GM18511 (cell line): Measurements from ENCODE around the gene BRMS1.
"Not testable (repeated sequence)": the region's sequence is repeated elsewhere in the genome, so short reads cannot be mapped to it uniquely, and the experiment has no call there.

Source experiments
- ATAC-seq: cut with Tn5 transposase; IDR thresholded peaks from one replicate; pipeline ENCODE4 v1.9.1; 2021; ENCODE audit warnings: mild to moderate bottlenecking, moderate library complexity; ENCODE audit not compliant: unreplicated experiment

Gene BRMS1

DNA sequence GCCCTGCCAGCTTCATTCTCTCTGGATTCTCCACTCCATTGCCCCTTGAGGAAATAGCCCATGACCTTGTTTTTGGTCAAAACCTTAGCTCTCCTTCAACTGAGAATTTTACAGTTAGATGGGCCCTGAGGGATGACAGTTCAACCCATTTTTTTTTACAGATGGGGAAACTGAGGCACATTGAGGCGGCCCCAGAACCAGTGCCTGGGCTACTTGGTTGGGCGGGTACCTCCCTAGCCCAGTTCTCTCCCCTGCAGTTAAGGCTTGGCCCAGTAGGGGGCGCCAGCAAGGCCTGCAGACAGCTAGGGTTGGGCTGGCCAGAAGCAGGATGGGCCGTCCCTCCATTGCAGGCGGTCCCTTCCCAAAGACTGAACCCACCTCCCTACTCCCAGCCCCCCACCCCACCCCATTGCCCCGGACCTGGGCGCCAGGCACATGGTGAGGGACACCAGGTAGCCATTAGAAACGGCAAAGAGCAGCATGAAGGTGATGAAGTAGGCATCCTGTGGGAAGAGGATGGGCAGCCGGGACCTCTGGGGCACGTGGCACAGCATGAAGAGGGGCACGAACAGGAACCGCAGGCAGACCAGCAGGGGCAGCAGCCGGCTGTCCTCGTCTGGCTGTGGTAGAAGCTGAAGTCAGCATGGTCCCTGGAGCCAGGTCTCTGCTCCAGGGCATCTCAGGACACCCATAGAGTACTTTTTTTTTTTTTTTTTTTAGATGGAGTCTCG lies 19.1 kb upstream of the BRMS1 start:
- ATAC-seq = no peak

DNA sequence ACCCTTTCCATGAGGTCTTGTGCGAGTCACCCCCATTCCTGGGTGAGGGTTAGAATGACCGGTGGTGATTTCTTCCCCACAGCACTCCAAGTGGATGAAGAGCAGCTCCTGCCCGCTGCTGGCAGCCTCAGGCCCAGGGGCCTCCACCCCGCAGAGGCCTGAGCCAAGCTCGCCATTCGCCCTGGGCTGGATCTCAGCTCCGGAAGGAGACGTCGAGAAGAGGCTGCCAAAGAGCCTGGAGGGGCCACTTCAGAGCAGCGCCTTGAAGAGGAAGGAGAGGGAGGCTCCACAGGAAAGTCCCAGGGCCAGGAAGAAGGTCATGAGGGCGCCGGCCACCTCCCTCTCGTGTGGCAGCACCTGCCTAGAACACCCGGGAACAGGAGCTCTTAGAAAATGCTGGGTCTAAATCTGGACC lies 18.3 kb upstream of the BRMS1 start:
- no peak for ATAC-seq

DNA sequence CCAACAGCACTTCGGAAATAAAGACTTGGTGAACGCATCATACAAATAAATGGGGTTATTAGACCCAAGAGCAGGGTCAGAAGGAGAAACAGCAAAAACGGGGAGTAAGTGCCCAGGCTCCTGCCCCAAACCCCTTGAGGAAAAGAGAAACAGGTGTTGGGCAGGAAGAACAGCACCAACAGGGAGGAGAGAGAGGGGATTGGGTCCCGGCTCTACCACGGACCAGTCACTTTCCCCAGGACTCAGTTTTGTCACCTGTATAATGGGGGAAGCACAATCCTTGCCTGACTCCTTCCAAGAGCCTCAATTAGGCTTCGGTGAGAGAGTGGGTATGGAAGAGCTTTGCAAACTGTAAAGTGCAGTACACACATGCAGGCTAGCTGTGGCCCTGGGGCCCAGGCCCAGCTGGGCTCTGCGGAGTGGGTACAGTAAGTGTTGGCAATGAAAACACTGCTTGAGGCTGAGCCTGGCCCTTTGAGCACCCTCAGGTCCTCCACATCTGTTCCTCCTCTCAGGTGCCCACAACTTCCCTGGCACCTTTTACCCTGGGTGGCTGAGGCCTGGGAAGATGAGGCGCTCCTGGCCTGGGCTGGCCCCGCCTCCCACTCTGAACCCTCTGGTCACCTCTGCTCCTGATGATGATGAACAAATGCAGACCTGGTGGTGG lies 17.7 kb upstream of the BRMS1 start:
- no peak for ATAC-seq

DNA sequence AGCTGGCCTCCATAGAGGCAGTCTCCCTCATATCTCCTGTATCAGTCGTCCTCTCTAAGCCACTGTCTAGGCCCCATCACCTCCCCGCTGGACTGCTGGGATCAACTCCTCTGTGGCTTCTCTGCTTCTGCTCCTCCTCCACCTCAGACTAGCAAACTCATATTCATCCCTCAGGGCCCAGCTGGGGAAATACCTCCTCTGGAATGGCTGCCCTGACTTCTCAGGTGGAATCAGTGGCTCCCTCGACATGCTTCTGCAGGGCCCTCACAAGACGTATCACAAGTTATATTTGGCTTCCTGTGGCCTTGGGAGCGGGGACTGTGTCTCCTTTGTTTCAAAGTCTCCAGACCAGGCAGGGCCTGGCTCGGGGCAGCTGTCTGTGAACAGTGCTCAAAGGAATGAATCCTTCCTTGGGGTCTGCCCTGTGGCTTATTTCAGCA lies 16.6 kb upstream of the BRMS1 start:
- no peak for ATAC-seq

DNA sequence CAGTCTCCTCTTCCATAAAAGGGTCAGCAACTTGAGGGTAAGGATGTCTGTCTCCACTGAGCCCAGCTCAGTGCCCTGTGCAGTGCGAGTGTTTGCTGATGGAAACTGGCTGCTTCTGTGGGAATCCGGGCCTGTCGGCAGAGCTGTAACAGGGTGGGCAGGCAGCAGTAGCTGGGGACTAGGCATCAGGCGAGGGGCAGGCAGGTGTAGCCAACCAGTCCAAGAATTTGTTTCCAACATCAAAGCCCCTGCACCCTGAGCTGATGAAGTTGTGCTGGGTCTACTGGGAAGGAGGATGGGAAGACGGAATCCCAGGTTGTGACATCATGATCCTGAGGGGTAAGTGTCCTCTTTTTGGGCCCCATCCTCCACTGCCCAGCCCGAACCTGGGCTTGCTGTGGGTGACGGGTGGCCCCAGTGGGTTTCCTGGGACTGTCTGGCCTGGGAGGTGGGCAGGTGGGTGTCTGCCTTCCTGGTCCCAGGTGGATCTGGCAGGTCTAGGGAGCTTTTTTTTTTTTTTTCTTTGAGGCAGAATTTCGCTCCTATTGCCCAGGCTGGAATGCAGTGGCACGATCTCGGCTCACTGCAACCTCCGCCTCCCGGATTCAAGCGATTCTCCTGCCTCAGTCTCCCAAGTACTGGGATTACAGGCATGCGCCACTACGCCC lies 15.6 kb upstream of the BRMS1 start:
- ATAC-seq = no peak

DNA sequence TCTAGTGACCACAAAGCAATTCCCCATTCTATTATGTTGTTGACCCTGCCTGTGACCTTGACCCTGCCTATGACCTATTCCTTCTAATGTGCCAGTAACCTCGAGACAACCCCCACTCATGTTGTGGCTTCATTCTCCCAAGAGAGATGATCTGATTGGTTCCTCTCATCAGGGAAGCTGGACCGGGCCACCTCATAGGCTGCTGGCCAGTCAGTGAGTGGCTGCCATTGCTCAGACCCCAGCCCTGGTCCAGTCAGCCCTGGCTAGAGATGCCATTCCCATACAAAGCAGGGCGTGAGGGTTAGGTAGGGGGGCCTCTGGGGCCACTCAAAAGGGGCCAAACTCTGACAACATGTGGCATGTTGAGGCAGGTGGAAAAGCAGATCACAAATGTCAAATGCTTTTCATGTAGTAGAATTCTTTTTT lies 14.8 kb upstream of the BRMS1 start:
- no peak for ATAC-seq

DNA sequence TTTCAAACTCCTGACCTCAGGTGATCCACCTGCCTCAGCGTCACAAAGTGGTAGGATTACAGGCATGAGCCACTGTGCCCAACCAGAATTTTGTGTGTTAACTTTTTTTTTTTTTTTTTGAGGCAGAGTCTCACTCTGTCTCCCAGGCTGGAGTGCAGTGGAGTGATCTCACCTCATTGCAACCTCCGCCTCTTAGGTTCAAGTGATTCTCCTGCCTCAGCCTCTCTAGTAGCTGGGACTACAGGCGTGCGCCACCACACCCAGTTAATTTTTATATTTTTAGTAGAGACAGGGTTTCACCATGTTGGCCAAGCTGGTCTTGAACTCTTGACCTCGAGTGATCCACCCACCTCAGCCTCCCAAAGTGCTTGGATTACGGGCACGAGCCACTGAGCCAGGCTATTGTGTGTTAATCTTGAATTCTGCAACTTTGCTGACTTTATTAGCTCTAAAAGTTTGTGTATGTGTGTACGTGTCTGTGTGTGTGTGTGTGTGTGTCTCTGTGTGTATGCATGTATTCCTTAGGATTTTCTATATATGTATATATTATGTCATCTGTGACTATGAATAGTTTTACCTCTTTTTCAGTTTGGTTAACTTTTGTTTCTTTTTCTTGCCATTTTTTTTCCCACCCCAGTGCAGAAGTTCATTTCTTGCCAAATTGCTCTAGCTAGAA lies 5.8 kb upstream of the BRMS1 start:
- ATAC-seq = not testable (repeated sequence)

DNA sequence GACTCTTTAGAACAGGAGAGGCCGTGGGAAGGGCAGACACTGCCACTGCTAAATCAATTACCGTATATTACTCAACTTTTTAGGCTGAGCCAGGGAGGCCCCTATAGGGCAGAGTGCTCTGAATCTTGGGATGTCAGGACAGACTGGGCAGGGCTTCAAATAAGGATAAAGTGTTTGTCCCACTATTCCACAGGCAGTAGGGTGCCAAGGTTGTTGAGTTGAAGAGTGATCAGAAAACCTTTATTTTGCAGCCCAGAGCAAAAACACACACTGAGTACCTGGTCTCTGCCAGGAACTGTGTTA lies 4.1 kb upstream of the BRMS1 start:
- ATAC-seq = no peak

DNA sequence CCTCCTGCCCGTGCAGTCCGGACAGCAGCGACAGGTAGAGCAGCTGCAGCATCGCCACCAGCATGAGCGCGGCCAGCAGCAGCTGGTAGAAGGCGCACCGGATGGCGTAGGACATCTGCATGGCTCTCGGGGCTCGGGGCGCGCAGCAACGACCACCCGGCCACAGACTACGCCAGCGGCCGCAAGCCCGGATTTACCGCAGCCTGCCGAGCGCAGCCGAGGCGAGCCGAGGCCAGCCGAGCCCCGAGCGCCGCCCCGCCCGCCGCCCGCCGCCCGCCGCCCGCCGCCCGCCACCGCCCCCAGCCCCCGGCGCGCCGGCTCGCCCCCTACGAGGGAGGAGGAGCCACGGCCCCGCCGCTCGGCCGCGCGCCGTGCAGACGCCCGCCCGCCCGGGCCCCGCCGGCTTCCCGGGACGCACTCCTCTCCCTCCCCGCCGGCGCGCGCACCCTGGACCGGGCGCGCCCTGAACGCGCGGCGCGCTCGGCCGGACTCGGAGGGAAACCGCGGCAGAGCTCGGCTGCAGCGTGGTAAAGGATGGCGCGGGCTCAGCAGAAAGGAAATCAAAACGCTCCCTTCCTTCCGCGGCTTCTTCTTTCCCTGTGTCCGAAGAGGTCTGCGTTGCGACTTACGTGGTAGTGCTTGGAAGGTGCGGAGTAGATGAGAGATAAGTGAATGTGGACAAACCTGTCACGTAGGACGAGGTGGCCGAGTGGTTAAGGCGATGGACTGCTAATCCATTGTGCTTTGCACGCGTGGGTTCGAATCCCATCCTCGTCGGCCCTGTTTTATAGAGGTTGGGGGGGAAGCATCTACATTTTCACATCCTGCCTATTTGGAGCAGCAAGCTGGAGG lies 2.7 kb upstream of the BRMS1 start, which contains the start of gene B4GAT1:
TSS of gene B4GAT1 (minus strand) at position 205 of the 852 bp plus-strand sequence. CDS start at position 121, 84 bp downstream.
- ATAC-seq = peak; percentile 54

DNA sequence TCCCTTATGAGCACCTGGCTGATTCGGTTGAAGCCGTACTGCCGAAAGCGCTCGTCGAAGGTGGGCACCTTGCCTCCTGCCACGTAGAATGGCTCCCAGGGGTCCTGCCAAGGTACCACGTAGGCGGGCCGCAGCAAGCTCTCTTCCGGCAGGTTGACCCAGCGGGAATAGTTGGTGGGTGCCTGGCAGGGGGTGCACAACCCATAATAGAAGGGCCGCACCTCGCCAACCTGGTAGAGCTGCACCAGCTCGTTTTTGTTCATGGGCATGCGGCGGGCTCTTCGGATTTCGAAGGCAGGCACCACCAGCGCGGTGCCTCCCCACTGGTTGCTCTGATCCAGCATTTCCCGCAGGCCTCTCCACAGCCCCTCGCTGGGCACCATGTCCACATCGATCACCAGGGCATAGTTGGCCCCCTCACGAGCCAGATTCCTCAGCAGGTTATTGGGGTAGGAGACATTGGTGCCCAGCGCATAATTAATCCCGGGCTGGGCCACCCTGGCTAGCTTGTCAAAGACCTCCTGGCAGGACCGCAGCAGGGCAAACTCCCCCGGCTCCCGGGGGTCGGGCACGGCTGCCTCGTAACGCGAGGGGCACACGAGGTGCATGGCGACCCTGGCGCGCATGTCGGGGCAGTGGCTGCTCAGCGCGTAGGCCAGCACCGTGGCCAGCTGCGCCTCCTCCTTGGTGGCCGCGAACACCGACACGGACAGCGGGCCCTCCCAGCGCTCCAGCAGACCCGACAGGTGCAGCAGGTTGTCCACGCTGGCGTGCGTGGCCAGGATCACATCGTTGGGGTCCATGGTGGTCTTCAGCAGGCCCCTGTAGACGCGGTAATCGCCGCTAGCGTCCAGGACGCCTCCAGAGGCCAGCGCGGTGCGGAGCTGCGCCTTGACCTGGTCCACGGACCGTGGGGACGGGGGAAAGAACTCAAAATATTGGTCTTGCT lies 1.8 kb upstream of the BRMS1 start:
- no peak for ATAC-seq

DNA sequence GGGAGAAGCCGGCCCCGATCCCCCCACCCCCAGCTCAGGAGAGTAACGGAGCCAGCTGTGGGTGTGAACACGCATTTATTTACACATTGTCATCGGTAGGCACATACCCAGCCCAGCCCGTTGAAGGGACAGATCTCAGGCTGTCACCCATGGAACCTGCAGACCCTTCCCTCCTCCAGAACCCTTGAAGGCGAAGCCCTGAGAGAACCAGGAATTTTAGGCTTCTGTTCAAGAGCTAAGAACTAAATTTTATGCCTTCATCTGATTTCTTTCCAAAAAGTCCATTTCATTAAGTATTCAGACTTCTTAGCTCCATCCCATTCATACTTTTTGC lies 379 bp upstream of the BRMS1 start:
- no peak for ATAC-seq

DNA sequence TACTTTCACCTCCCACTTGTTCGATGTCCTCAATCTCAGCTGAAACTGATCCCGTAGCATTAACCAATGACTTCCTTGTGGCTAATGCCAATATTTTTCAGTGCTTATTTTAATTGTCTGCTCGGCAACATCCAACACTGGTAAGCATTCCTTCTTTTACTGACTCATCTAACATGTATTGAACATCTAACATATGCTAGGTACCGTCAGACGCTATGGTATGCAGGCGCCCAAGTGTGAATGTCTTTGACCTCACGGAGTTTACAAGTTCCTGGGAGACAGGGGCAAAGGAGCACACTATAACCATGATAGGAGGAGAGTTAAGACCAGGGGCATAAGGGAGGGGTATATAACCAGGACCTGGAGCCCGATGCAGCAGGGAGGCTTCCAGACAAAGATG lies 1.7 kb downstream of the BRMS1 start:
- ATAC-seq = no peak

DNA sequence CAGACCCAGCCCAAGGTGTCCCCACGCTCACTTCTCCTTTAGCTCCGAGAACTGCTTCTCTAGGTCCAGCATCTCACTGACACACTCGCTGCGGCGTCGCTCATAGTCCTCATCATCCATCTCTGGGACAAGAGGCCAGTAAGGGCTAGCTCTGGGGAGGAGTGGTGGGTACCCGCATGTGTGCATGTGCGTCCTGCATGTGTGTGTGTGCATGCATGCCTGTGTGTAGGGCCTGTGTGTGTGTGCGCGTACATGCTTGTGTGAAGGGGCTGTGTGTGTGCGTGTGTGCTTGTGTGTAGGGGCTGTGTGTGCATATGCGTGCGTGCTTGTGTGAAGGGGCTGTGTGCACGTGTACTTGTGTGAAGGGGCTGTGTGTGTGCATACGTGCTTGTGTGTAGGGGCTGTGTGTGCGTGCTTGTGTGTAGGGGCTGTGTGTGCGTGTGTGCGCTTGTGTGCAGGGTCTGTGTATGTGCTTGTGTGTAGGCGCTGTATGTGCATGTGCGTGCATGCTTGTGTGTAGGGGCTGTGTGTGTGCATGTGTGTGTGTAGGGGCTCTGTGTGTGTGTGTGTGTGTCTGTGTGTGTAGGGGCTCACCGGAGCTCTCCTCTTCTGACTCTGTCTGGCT lies 3.3 kb downstream of the BRMS1 start:
- no peak for ATAC-seq

DNA sequence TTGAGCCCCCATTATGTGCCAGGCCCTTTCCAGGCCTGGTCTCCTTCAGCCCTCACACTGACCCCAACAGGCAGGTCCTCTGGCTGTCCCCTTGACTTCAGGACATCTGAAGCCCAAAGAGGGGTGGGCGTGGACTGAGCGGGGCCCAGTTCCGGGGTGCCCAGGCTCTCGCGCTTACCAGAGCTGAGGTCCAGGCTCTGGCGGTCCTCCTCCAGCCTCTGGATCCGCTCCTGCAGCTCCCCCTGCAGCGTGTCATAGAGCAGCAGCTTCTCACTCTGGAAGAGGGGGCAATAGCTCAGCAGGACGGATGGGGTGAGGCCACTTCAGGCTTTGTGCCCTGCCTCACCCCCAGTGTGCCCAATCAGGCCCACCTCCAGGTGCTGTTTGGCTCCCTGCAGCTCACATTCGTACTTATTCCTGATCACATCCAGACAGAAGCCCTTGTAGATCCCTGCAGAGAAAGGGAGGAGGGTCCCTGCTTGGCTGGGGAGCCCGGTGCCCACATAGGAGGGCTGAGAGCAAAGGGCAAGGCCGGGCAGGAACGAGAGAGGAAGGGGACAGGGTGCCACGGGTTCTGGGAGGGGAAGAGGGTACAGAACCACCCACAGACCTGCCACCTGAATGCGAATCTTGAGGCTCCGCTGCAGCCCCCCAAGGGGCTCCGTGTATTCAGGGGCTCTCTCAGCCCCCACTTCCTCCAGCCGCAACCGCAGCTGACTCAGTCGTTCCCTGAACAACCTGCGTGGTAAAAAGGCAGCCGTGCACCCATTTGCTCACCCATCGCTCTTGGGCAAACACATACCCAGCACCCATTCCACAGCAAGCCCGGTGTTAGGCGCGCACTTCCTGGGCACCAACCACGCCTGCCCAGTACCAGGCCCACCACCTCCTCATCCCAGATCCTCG lies 4.1 kb downstream of the BRMS1 start:
- ATAC-seq = no peak

DNA sequence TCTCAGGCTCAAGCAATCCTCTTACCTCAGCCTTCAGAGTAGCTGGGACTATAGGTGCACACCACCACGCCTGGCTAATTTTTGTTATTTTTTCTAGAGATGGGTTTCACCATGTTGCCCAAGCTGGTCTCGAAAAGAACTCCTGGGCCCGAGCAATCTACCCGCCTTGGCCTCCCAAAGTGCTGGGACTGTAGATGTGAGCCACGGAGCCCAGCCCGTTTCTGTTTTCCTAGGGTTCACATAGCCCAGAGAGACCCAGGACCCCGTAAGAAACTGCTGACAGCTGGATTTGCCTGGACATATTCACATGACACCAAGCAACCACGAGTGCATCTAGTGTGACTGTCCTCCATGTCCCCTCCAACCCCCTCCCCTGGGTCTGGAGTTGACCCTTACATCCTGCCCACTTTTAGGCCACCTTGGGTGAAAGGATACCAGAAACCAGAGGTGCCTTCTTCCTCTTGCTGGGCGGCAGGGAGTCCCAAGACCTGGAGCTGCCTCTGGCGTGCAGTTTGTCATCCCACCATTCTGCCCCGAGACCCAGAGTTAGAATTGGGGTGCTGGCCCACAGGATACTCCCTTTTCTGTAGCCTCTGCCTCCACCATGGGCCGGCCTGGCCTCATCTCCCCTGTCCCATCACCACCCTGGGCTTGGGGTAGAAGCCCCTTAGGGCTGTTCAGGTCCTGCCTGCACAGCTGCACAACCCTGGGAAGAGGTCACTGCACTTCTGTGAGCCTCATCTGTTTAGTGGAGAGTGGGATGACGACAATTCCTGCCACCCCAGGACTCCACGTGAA lies 5.0 kb downstream of the BRMS1 start:
- no peak for ATAC-seq

DNA sequence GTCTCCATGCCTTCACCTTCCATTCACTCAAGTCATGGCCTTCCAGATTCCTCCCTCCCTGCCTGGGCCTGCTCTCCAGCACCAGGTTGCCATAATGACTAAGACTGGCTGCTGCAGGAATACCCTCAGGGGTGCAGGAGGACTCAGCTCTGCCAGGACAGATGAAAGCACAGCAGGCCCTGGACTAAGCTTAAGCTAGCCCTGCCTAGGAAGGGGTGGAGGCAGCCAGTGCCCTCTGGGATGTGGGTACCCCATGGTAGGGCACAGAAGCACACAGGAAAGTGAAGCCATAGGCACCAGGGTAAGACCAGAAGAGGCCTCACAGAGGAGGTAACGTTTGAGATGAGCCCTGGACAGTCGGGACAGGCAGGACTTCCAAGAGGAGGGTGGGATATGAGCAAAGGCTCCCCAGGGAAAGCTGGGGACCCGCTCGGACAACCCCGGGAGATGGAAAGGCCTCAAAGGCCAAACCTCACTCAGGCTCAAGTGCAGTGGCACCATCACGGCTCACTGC lies 5.7 kb downstream of the BRMS1 start:
- no peak for ATAC-seq
